NCI-H2107 treated with DMSO at 0.1 percent for 48 hours (cell line): ENCODE data around the gene SIPA1L2.
"Not testable (repeated sequence)": the region's sequence is repeated elsewhere in the genome, so short reads cannot be mapped to it uniquely, and the experiment has no call there.

Experiments used
- DNase-seq: peaks from one replicate; lab custom pipeline; 2025; ENCODE audit not compliant: unreplicated experiment; lab: John Stamatoyannopoulos, UW

Gene SIPA1L2

GRCh38 chr1:232615306-232615800 lies 14.6 kb downstream of the SIPA1L2 start:
- no peak for DNase-seq

- no peak for DNase-seq
These were observed 15.1 kb downstream of the SIPA1L2 start for GRCh38 chr1:232614811-232615210.

- peak; percentile 38 for DNase-seq
These were observed 16.1 kb downstream of the SIPA1L2 start for GRCh38 chr1:232613752-232614381.

- not testable (repeated sequence) for DNase-seq
These were observed 17.1 kb downstream of the SIPA1L2 start for GRCh38 chr1:232612836-232613235.

DNA sequence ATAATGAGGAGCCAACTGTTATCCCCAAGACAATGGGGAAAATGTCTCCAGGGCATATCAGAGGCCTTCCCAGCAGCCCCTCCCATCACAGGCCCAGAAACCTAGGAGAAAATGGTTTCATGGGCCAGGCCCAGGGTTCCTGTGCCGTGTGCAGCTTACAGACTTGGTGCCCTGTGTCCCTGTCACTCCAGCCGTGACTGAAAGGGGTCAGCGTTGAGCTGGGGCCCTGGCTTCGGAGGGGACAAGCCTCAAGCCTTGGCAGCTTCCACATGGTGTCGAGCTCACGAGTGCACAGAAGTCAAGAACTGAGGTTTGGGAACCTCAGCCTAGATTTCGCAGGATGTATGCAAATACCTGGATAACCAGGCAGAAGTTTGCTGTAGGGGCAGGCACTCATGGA lies 18.1 kb downstream of the SIPA1L2 start:
- no peak for DNase-seq

DNA sequence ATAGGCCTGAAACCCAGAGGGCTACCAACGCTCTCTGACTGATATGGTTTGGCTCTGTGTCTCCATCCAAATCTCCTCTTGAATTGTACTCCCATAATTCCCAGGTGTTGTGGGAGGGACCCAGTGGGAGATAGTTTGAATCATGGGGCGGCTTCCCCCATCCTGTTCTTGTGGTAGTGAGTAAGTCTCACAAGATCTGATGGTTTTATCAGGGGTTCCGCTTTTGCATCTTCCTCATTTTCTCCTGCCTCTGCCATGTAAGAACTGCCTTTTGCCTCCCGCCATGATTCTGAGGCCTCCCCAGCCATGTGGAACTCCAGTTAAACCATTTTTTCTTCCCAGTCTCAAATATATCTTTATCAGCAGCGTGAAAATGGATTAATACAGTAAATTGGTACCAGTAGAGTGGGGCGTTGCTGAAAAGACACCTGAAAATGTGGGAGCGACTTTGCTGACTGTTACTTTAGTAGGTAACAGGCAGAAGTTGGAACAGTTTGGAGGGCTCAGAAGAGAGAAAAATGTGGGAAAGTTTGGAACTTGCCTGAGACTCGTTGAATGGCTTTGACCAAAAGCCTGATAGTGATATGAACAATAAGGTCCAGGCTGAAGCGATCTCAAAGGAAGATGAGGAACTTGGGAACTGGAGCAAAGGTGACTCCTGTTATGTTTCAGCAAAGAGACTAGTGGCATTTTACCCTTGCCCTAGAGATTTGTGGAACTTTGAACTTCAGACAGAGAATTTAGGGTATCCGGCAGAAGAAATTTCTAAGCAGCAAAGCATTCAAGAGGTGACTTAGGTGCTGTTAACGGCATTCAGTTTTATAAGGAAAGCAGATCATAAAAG lies 18.8 kb downstream of the SIPA1L2 start:
- DNase-seq, result not testable (repeated sequence)

- DNase-seq, result no peak
These were observed 19.6 kb downstream of the SIPA1L2 start for GRCh38 chr1:232610192-232610901.

- DNase-seq, result no peak
These were observed 21.5 kb downstream of the SIPA1L2 start for GRCh38 chr1:232608427-232608826.

DNA sequence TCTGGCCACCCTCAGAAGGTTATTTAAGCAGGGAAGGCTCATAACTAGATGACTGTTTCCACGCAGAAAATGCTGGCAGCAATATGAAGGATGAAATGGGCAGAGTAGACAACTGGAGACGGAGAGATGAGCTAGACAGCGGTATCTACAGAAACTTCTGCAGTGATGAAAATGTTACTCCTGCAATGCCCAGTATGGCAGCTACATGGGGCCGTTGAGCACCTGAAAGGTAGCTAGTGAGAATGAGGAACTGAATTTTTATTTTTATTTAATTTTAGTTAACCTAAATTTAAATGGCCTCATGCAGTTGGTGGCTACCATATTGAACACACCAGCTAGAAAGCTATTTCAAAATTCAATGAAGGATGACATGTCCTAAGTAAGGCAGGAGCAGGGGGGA lies 27.3 kb downstream of the SIPA1L2 start:
- no peak for DNase-seq

GRCh38 chr1:232600424-232601258 lies 29.3 kb downstream of the SIPA1L2 start:
- DNase-seq, result peak; percentile 57

DNA sequence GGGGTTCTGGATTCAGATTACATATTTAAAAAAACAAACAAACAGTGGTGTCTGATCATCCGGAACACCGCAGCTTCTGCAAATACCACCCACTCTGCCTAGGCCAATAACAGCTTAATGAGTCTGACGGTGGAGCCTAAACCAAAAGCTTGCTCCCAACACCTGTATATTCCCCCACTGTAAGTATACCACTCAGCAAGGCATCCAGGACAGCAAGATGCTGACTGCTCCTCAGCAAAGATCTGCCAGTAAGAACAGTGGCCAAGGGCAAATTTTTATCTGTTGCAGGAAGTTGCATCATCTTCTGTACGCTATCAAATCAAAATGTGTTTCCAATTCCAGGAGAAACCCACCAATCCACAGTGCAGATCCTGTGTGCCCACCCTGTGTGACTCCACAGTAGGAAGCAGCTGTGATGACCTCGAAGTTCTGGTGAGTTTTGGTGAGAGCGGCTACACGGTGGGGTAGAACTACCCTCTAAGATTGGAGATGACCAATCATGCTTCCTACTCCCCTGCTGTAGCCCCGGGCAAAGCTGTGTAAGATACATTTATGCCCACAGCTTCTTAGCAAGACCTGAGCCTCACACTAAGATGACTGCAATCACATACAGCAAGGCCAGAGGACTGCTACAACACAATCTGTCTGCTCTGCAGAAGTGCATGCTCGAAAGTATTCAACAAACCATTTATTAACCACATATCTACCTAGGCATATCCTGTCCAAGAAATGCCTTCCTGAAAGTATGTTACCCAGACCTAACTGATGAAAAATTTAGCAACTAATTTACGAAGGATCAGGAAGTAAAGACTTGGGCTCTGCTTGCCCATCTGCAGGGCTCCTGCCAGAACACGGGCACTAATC lies 30.5 kb downstream of the SIPA1L2 start:
- DNase-seq, result peak; percentile 98

DNA sequence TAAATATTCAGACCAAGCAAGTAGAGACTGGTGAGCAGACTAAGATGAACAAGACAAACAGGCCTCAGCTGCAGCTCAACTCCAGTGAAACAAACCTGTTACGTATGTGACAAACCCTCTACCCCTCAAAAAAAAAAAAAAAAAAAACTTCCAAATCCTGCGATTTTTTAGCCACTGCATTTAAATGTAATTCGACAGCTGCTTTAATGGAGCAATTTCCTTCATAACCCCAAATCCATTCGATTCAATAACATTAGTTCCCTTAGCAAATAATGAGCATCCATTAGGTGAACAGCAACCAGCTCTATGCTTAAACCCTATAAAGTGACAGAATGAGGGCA lies 31.1 kb downstream of the SIPA1L2 start:
- peak; percentile 54 for DNase-seq

DNA sequence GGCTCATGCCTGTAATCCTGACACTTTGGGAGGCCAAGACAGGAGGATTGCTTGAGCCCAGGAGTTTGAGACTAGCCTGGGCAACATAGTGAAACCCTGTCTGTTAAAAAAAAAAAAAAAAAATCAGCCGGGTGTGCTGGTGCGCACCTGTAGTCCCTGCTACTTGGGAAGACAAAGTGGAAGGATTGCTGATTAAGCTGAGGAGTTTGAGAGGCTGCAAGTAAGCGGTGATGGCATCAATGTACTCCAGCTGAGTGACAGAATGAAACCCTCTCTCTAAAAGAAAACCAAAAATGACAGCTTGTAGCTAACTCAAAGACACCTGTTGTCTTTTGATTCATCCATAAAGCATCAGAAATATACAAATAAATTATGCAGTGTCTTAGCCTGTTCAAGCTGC lies 31.8 kb downstream of the SIPA1L2 start:
- DNase-seq, result no peak

DNA sequence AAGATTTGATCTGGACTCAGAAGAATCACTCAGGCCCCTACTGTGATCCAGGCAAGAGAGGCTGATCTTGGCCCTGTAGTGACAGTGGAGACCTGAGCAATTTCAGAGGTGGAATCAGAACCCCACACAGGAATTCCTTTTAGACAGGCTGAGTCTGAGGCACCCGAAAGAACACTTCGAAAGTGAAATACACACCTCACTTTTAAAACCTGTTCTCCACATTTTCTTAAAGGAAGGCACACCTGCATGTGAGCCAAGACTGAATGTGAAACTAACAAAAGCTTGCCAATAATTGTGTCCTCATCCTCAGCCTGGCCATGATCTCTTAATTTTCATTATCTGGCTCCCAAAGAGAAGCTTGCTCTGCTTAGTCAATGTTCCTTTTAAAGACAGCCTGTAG lies 32.2 kb downstream of the SIPA1L2 start:
- no peak for DNase-seq

DNA sequence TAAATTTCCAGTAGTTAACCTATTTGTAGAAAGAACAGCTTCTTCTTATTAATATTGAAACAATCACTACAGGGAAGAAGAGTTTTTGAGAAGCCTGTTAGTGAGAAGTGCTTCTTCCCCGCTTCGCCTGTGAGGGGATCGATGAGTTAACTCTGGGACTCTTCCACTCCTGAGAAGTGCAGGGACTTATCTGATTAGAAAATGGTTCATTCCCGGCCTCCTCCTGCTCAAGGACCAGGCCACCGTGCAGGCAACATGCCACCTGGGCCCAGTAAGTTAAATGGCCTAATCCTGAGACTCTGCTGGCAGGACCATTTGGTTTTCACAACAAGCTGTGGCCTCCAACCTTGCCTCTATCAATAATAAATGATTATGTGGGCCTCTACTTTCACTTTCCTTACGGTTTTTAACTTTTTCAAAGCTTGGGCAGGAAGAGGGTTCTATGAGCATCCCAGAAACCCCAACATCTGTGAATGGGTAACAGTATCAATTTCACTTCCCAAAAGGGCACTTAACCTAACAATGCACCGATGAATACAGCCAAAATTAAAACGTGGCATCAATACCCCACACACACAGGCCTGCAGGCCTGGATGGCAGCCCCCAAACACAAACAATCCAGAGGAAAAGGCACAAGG lies 33.1 kb downstream of the SIPA1L2 start:
- no peak for DNase-seq

- DNase-seq, result no peak
These were observed 34.9 kb downstream of the SIPA1L2 start for GRCh38 chr1:232594768-232595698.

- no peak for DNase-seq
These were observed 36.0 kb downstream of the SIPA1L2 start for GRCh38 chr1:232593717-232594502.

- no peak for DNase-seq
These were observed 38.6 kb downstream of the SIPA1L2 start for GRCh38 chr1:232591344-232591743.
